GM21381 (cell line): ENCODE results near the gene TMEM92.

Experiments used
- ATAC-seq: cut with Tn5 transposase; IDR thresholded peaks from one replicate; pipeline ENCODE4 v1.9.1; 2021; ENCODE audit warnings: mild to moderate bottlenecking, moderate library complexity; ENCODE audit not compliant: unreplicated experiment

Gene TMEM92

GRCh38 chr17:50274142-50274896 is at the start of gene TMEM92:
Gene TMEM92, plus strand, starts transcription at chr17:50274466. Its CDS starts 36 bp downstream, at chr17:50274502.
- ATAC-seq, result no peak

GRCh38 chr17:50225701-50226240 is 48.5 kb upstream of the TMEM92 start:
- no peak for ATAC-seq

- ATAC-seq, result no peak
Measured at GRCh38 chr17:50234581-50234980, 39.7 kb upstream of the TMEM92 start.

DNA sequence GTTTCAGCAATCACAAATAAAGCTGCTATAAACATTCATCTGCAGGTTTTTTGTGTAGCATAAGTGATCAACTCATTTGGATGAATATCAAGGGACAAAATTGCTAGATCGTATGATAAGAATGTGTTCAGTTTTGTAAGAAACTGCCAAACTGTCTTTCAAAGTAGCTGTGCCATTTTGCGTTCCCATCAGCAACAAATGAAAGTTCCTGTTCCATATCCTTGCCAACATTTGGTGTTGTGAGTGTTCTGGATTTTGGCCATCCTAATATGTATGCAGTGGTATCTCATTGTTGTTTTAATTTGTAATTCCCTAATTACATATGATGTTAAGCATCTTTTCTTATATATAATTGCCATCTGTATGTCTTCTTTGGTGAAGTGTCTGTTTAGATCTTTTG is 36.4 kb upstream of the TMEM92 start:
- ATAC-seq, result no peak

DNA sequence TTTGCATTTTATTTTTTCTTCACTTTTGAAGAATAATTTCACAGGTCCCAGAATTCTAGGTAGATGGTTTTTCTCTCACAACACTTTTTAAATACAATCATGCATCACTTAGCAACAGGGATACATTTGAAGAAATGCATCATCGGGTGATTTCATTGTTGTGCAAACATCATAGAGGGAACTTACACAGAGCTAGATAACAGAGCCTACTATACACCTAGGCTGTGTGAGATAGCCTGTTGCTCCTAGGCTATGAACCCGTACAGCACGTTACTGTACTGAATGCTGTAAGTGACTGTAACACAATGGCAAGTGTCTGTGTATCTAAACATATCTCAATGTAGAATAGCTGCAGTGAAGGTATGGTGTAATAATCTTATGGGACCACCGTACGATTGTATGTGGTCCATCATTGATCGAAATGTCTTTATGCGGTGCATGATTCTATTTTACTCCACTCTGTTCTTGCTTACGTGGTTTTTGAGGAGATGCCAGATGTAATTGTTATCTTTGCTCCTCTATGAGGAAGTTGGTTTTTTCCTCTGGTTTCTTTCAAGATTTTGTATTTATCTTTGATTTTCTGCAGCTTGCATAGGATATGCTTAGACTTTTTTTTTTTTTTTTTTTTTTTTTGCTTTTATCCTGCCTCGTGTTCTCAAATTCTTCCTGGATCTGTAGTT is 35.5 kb upstream of the TMEM92 start:
- ATAC-seq, result no peak

GRCh38 chr17:50239937-50240336 is 34.3 kb upstream of the TMEM92 start:
- ATAC-seq, result no peak

DNA sequence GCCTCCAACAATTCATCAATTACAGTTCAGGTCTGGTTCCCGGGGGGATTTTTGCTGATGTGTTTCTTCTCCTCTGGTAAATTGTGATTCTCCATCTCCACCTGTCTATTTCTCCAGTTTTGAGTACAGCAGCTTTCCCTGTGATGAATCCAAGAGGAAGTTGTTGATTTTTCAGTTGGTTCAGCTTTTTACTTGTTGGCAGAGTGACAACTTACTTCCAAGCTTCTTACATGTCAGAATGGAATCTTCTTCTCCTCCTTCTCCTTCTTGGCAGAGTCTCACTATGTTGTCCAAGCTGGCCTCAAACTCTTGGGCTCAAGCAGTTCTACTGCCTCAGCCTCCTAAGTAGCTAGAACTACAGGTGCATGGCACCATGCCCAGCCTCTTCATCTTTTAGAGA is 33.4 kb upstream of the TMEM92 start:
- no peak for ATAC-seq

DNA sequence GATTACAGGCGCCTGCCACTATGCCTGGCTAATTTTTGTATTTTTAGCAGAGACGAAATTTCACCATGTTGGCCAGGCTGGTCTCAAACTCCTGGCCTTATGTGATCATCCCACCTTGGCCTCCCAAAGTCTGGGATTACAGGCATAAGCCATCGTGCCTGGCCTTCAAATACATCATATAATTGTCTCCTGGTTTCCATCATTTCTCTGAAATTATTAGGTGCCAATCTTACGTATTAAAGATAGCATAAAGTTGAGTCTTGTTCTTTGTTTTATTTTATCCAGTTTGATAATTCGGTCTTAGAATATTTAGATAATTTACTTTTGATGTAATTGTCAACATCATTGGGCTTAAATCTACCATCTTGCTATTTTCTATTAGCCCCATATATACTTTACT is 32.8 kb upstream of the TMEM92 start:
- ATAC-seq, result no peak

DNA sequence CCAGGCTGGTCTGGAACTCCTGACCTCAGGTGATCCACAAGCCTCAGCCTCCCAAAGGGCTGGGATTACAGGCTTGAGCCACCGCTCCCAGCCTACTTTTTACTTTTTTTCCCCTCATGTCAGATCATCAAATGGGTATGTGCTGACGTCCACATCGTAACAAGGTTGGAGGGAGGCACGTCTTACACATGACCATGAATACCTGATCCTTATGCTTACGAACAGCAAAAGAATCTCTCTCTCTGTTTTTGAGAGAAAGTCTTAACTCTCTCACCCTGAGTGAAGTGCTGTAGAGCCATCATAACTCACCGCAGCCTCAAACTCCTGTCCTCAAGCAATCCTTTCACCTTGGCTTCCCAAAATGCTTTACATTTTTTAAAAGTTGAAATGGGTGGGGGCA is 29.5 kb upstream of the TMEM92 start:
- ATAC-seq, result no peak

- ATAC-seq, result no peak
Measured at GRCh38 chr17:50248255-50248654, 26.0 kb upstream of the TMEM92 start.

DNA sequence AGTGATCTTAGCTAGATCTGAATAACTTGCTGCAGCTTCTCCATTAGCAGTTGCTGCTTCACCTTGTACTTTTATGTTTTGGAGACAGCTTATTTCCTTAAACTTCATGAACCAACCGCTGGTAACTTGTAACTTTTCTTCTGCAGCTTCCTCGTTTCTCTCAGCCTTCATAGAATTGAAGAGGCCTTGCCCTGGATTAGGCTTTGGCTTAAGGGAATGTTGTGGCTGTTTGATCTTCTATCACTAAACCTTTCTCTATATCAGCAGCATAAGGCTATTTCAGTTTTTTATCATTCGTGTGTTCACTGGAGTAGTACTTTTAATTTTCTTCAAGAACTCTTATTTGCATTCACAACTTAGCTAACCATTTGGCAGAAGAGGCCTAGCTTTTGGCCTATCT is 21.5 kb upstream of the TMEM92 start:
- ATAC-seq, result no peak

DNA sequence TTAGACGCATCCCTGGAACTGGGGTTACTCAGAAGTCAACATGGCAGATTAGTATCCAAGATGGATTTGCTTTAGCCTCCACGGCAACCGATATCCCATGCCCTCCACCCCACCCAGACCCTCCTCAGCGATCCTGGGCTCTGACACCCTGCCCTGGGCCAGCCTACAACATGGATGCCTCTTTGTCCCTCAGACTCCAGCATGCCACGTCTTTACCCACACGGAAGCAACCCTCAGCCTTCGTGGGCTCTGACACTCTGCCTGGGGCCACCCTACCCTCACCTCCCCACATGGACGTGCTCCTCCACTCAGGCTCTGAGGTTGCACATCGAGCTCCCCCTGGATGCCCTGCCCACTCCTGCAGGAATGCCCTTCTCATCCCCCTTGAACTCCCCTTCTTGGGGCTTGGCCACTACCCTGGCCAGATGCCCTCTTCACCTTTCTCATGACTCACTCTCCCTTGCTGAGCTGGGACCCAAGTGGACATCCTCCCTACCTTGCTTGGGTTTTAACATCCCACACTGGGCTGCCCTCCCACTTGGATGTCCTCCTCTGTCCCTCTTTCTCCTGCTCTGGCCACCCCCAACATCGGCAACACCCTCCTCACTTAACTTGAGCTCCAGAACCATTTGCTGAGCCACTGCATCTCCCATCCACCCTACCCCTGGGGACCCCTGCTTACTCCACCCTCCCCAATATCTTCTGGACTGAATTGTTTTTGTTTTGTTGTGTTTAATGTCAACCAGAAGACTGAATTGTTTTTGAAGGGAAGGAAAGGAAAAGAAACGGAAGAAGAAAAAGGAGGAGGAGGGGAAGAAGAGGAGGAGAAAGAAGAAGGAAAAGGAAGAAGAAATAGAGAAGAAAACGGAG is 18.3 kb upstream of the TMEM92 start:
- ATAC-seq, result no peak

GRCh38 chr17:50256826-50257618 is 17.2 kb upstream of the TMEM92 start:
- ATAC-seq, result no peak

- no peak for ATAC-seq
Measured at GRCh38 chr17:50257676-50258224, 16.5 kb upstream of the TMEM92 start.

DNA sequence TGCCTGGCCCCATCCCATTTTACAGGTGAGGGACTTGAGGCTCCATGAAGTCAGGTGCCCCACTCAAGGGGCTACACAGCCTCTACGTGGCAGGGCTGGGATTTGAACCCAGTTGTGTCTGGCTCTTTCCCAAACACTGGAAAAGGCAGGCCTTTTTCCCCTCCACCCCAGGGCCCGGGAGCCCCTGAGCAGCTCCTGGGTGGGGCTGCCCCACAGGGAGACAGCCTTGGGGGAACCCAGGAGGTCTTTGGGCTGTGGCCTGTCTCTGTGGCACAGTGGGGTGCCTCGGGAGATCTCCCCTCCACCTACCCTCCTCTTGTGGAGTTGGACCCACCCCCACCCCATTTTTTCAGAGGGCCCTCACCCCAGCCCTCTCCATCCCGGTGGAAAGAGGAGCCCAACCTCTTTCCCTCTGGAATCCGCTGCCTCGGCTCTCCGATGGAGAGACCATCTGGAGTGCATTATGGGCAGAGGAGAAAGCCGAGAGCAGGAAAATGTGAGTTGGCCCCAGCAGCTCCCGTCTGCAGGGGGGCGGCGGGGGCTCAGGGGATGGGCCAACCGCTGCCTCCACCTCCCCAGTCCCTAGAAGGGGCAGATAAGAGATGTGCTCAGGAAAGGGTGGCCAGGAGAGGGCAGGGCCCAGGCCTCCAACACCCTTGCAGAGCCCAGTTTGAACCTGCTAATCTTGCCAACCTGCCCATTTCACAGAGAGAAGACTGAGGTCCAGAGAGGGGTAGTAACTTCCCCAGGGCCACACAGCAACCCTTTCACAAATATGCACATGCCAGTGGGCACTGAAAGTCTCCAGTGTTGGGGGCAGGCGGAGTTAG is 15.4 kb upstream of the TMEM92 start:
- ATAC-seq, result no peak

- ATAC-seq, result no peak
Measured at GRCh38 chr17:50259477-50260324, 14.6 kb upstream of the TMEM92 start.

DNA sequence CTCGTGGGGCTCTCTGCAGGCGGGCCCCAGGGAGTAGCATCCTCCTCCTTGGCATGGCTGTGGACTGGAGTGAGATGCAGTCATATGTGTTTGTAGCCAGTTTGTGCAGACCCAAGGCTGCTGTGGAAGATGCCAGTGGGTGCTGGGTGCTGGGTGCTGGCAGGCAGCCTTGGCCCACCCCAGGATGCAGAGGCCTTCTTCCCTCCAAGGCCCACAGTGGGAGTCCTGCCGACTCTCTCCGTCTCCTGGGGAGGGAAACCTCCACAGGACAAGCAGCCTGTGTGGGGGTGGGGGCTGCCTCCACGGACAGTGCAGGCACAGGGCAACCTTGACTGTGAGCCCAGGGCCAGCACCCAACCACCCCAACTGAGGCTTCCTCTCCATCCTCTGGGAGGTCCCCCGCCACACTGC is 13.8 kb upstream of the TMEM92 start:
- ATAC-seq, result no peak
